DOHH2 (cell line): Measurements from ENCODE around the gene ASIC3.

Experiments used
- H3F3A ChIP-seq: fragments of 200-600 bp; sonication (generic), shearing (Covaris generic); 2 replicates; pipeline ENCODE4 v1.6.0; 2016; ENCODE audit warnings: antibody characterized with exemption, mild to moderate bottlenecking; ENCODE audit not compliant: control insufficient read depth, insufficient read depth
- H3K27ac ChIP-seq: fragments of 200-600 bp; sonication (generic); 2 replicates; pipeline ENCODE4 v1.5.1; 2014; ENCODE audit warnings: low read depth, mild to moderate bottlenecking, low read length, moderate library complexity
- H3K27me3 ChIP-seq: fragments of 200-600 bp; sonication (generic); 2 replicates; pipeline ENCODE4 v1.6.1; 2014; ENCODE audit warnings: mild to moderate bottlenecking, low read length, mixed read lengths; ENCODE audit not compliant: control insufficient read depth
- H3K36me3 ChIP-seq: fragments of 200-600 bp; sonication (generic); 2 replicates; pipeline ENCODE4 v1.6.1; 2014; ENCODE audit warnings: mild to moderate bottlenecking, low read length, moderate library complexity, mixed read lengths; ENCODE audit not compliant: control insufficient read depth
- H3K4me1 ChIP-seq: fragments of 200-600 bp; sonication (generic); 2 replicates; pipeline ENCODE4 v1.6.1; 2014; ENCODE audit warnings: mild to moderate bottlenecking, low read length, mixed read lengths; ENCODE audit not compliant: control insufficient read depth
- H3K4me2 ChIP-seq: fragments of 200-600 bp; sonication (generic); 2 replicates; pipeline ENCODE4 v1.6.0; 2014; ENCODE audit warnings: mild to moderate bottlenecking, low read length, moderate library complexity
- H3K4me3 ChIP-seq: fragments of 200-600 bp; sonication (generic); 2 replicates; pipeline ENCODE4 v1.5.1; 2014; ENCODE audit warnings: mild to moderate bottlenecking, low read length, mixed read lengths
- H3K79me2 ChIP-seq: fragments of 200-600 bp; sonication (generic); 2 replicates; pipeline ENCODE4 v1.6.1; 2014; ENCODE audit warnings: mild to moderate bottlenecking, low read length, mixed read lengths; ENCODE audit not compliant: control insufficient read depth
- H3K9me2 ChIP-seq: fragments of 200-600 bp; sonication (generic); replicated peaks from 2 replicates; pipeline ENCODE4 v1.6.1; 2014; ENCODE audit warnings: mild to moderate bottlenecking, low read length, mixed read lengths; ENCODE audit not compliant: control insufficient read depth
- H3K9me3 ChIP-seq: fragments of 200-600 bp; sonication (generic); 2 replicates; pipeline ENCODE4 v1.6.1; 2014; ENCODE audit warnings: antibody characterized with exemption, low read length, mixed read lengths; ENCODE audit not compliant: control insufficient read depth, insufficient read depth
- H4K20me1 ChIP-seq: fragments of 200-600 bp; sonication (generic); 2 replicates; pipeline ENCODE4 v1.6.0; 2014; ENCODE audit warnings: low read depth, mild to moderate bottlenecking, antibody characterized with exemption, low read length, moderate library complexity; ENCODE audit not compliant: control insufficient read depth, insufficient read depth
- CTCF ChIP-seq: fragments of 200-600 bp; sonication (generic); IDR thresholded peaks from one replicate; pipeline ENCODE4 v1.5.1; 2014; ENCODE audit warnings: antibody characterized with exemption, mild to moderate bottlenecking, low read depth, low read length; ENCODE audit not compliant: poor library complexity, severe bottlenecking
- EZH2phosphoT487 ChIP-seq: fragments of 200-600 bp; sonication (generic); IDR thresholded peaks from 2 replicates; pipeline ENCODE4 v1.6.1; 2017; ENCODE audit warnings: borderline replicate concordance, mild to moderate bottlenecking, antibody characterized with exemption, low read length, moderate library complexity, mixed read lengths

Gene ASIC3

GRCh38 chr7:151051108-151051507, 2.8 kb downstream of the ASIC3 start:
- H3K4me1 ChIP-seq: 0 out of 2 replicates have a peak, but pooled peaks cover 5% of the 10 kb centered on the region
- no peak for TF ChIP-seq CTCF
- TF ChIP-seq EZH2phosphoT487: no peak
- H3K9me3 ChIP-seq: no peaks in the 10 kb centered on the region
- H3K27me3 ChIP-seq: peaks cover 11% of the 10 kb centered on the region; the same call in 1 of the 2 replicates
- H3K9me2 ChIP-seq: no peaks in the 10 kb centered on the region
- no peak overlapping the region for H3K27ac ChIP-seq
- peak overlapping the region; percentile 11; the same call in 1 of the 2 replicates for H3K4me2 ChIP-seq
- H3K36me3 ChIP-seq: no peaks in the 10 kb centered on the region
- H4K20me1 ChIP-seq: no peaks in the 10 kb centered on the region
- no peak overlapping the region for H3K4me3 ChIP-seq
- H3F3A ChIP-seq: no peaks in the 10 kb centered on the region
- H3K79me2 ChIP-seq: no peaks in the 10 kb centered on the region

GRCh38 chr7:151053096-151053495, 4.8 kb downstream of the ASIC3 start:
- H3K79me2 ChIP-seq: no peaks in the 10 kb centered on the region
- H3K4me1 ChIP-seq: peaks cover 13% of the 10 kb centered on the region
- H3K9me3 ChIP-seq: no peaks in the 10 kb centered on the region
- no peaks in the 10 kb centered on the region for H3K9me2 ChIP-seq
- no peaks in the 10 kb centered on the region for H3K36me3 ChIP-seq
- H3K27me3 ChIP-seq: peaks cover 11% of the 10 kb centered on the region; the same call in 1 of the 2 replicates
- H3K4me2 ChIP-seq: no peak overlapping the region
- no peak for TF ChIP-seq CTCF
- no peak for TF ChIP-seq EZH2phosphoT487
- no peaks in the 10 kb centered on the region for H4K20me1 ChIP-seq
- H3K4me3 ChIP-seq: no peak overlapping the region
- no peak overlapping the region for H3K27ac ChIP-seq
- H3F3A ChIP-seq: no peaks in the 10 kb centered on the region

- Histone ChIP-seq H3K27me3 (peaks cover 11% of the 10 kb centered on the region; the same call in 1 of the 2 replicates), H4K20me1 (no peaks in the 10 kb centered on the region)
Observed at GRCh38 chr7:151053751-151054150, 5.4 kb downstream of the ASIC3 start.

More at GRCh38 chr7:151053751-151054150, 5.4 kb downstream of the ASIC3 start:
- Histone ChIP-seq H3F3A (peaks cover 3% of the 10 kb centered on the region), H3K4me1 (peaks cover 20% of the 10 kb centered on the region), H3K36me3 (no peaks in the 10 kb centered on the region), H3K9me3 (no peaks in the 10 kb centered on the region), H3K4me3 (no peak overlapping the region), H3K9me2 (no peaks in the 10 kb centered on the region), H3K27ac (no peak overlapping the region), H3K79me2 (no peaks in the 10 kb centered on the region), H3K4me2 (no peak overlapping the region)
- TF ChIP-seq EZH2phosphoT487: no peak
- TF ChIP-seq CTCF: no peak
